ENCODE measurements around the gene FBXO2. TPM values are rescaled to one million over a fixed set of nuclear protein-coding genes. Genes with fewer than 3 reads are reported as not detected.
"Not testable (repeated sequence)": the region's sequence is repeated elsewhere in the genome, so short reads cannot be mapped to it uniquely, and the experiment has no call there.

FBXO2 gene
- total RNA-seq, 2 donors from 2014 or later: 13.2 to 16.3 TPM

DNA sequence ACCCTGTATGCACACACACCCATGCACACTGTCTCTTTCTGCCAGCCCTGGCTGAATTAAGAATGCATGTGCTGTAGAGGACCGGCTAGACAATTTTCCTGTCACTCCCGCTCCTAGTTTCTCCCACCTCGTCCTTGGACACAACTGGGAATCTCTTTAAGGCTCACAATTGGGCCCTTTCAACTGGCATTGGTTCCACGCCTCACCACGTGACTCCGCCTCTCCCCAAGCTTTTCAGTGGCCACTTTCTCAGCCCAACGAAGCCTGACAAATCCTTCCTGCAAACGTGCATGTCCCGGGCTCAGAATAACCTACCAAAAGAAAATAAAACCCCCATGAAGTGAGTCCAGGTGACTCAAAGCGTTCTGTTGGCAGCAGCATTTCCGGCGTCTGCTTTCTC is 33.8 kb downstream of the FBXO2 start:
- Mint-ChIP-seq H3K27me3 (peaks cover 11 to 20% of the 10 kb centered on the region in 2 donors), H3K4me1 (ENCODE audit: low read depth in 2 of 2) (no peaks in the 10 kb centered on the region), H3K4me3 (no peak overlapping the region), H3K27ac (no peak overlapping the region), H3K36me3 (no peaks in the 10 kb centered on the region), H3K9me3 (no peaks in the 10 kb centered on the region)
- ATAC-seq: no peak
- no peak for DNase-seq (ENCODE audit: low spot score)

DNA sequence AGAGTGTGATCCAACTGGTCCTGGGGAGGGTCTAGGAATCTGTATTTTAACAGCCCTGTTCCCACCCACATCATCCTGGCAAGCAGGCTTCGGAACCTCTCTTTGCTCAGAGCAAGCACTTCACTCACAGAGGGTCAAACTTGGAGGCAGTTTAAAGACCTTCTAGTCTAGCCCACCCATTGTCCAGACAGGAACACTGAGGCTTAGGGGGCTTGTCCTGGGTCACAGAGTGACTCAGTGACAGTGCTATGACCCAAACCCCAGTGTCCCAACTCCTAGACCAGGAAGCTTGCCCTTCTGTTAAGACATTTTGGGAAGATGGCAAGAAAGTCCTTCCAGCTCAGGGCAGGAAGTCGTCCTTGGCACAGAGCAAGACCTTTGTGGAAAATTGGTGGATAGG is 36.5 kb downstream of the FBXO2 start:
- peaks cover 11 to 21% of the 10 kb centered on the region in 2 donors for H3K27me3 Mint-ChIP-seq
- ATAC-seq (no peak), DNase-seq (ENCODE audit: low spot score) (no peak)
- H3K9me3 Mint-ChIP-seq: no peaks in the 10 kb centered on the region
- H3K36me3 Mint-ChIP-seq: no peaks in the 10 kb centered on the region
- no peak overlapping the region for H3K27ac Mint-ChIP-seq
- H3K4me3 Mint-ChIP-seq: no peak overlapping the region
- no peaks in the 10 kb centered on the region for H3K4me1 Mint-ChIP-seq (ENCODE audit: low read depth in 2 of 2)

DNA sequence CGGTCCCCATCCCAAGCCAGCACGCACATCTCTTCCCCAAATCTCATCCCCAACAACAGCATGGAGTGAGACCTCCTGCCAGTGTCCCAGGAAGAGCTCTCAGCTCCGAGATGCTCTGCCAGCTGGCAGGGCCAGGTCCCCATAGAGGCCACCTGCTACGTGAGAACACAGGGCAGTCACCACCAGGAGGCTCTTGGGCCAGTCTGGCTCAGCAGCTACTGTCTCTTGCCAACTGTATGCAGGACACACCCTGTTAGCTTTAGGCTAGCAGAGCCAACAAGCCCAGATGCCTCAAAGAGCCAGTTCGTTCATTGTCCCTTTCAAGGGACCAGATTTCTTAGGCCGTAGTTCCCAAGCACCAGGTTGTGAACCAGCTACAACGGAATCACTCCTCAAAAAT is 36.9 kb downstream of the FBXO2 start:
- Mint-ChIP-seq H3K36me3 (no peaks in the 10 kb centered on the region), H3K4me3 (no peak overlapping the region), H3K27ac (no peak overlapping the region), H3K4me1 (ENCODE audit: low read depth in 2 of 2) (no peaks in the 10 kb centered on the region), H3K9me3 (no peaks in the 10 kb centered on the region), H3K27me3 (peaks cover 12 to 21% of the 10 kb centered on the region in 2 donors)
- ATAC-seq (peak in 1 of 2 donors; percentile 18), DNase-seq (ENCODE audit: low spot score) (no peak)

DNA sequence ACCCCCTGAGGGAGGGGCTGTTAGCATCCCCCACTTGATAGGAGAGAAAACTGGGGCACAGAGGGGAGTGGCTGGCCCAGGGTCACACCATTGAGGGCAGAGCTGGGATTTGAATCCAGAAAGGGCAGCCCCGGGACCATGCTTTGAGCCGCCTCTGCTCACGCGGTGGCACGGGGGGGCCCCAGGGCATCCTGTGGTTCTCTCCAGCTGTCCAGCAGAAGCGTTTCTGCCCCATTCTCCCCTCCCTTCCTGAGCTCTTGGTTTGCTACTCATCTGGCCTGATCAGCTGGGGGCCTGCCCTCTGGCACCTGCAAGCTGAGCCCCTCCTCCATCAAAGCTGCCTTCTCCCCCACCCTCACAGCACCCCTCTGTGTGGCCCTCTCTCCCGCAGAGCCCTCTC is 37.5 kb downstream of the FBXO2 start:
- no peaks in the 10 kb centered on the region for H3K9me3 Mint-ChIP-seq
- H3K27me3 Mint-ChIP-seq: peaks cover 13 to 16% of the 10 kb centered on the region in 2 donors
- no peak overlapping the region for H3K4me3 Mint-ChIP-seq
- H3K27ac Mint-ChIP-seq: no peak overlapping the region
- DNase-seq (ENCODE audit: low spot score) (no peak), ATAC-seq (no peak)
- no peaks in the 10 kb centered on the region for H3K4me1 Mint-ChIP-seq (ENCODE audit: low read depth in 2 of 2)
- no peaks in the 10 kb centered on the region for H3K36me3 Mint-ChIP-seq

DNA sequence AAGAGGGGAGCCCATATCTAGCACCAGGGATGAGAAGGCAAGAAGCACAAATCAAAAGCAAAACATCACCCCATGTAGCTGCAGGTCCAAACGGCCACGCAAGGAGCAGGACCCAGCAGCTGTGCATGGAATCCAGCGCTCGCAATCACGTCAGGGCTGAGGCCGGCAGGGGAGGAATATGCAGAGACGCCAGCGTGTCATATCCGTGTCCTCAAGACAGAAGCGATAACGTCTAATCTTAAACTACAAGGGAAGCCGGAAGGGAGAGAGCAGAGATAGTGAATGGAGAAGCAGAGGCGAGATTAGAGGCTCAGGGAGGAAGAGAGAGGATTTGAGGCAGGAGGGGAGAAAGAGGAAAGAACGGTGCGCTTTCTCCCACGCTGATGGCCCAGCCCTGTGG is 39.1 kb downstream of the FBXO2 start:
- Mint-ChIP-seq H3K36me3 (no peaks in the 10 kb centered on the region), H3K27ac (no peak overlapping the region), H3K4me1 (ENCODE audit: low read depth in 2 of 2) (no peaks in the 10 kb centered on the region), H3K9me3 (no peaks in the 10 kb centered on the region), H3K4me3 (no peak overlapping the region), H3K27me3 (peaks cover 9 to 10% of the 10 kb centered on the region in 2 donors)
- ATAC-seq: no peak
- DNase-seq (ENCODE audit: low spot score): no peak

DNA sequence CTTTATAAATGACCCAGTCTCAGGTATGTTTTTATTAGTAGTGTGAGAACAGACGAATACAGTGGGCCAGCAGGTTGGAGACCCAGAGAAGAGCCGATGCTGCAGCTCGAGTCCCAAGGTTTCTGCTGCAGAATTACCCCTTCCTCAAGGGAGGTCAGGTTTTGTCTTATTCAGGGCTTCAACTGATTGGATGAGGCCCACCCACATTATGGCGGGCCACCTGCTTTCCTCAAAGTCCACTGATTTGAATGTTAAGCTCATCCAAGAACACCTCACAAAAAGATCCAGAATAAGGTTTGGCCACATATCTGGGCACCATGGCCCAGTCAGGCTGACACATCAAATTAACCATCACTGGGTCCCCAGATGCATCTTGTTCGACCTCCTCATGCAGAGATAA is 40.9 kb downstream of the FBXO2 start:
- peaks cover 9 to 10% of the 10 kb centered on the region in 2 donors for H3K27me3 Mint-ChIP-seq
- H3K4me3 Mint-ChIP-seq: no peak overlapping the region

DNA sequence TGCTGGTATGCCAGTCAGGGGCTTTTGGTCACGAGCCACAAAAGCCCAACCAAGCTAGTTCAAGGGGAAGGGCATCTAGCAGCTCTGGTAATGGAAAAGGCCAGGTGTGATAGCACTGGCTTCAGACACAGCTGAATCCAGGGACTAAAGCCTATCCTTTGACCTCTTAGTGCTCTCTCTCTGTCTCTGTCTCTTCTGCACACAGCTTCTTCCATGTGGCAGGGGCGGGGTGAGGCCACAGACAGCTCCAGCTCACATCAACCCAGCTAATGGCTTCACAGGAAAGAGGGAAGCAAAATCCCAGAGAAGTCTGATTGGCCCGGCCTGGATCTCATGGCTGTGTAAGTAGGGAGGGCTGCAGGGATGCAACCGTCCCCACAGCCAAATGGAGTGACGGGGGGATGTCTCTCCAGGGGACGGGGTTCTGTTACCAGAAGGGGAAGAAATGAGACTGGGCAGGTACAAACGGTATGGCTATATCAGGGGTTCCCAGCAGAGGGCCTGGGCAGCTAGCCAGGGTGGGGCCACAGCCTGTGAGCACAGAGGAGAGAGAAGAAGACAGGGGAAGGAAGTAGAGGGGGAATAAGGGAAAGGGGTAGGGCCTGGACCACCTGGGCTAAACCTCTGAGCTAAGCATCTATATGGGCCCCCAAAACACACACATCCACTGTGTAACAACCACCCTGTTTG is 42.4 kb downstream of the FBXO2 start:
- H3K4me3 Mint-ChIP-seq: no peak overlapping the region
- ATAC-seq (peak; percentile 20 to 28), DNase-seq (ENCODE audit: low spot score) (no peak)
- no peak overlapping the region for H3K27ac Mint-ChIP-seq
- H3K9me3 Mint-ChIP-seq: no peaks in the 10 kb centered on the region
- no peaks in the 10 kb centered on the region for H3K36me3 Mint-ChIP-seq
- no peaks in the 10 kb centered on the region for H3K4me1 Mint-ChIP-seq (ENCODE audit: low read depth in 2 of 2)
- peaks cover 7 to 9% of the 10 kb centered on the region in 2 donors for H3K27me3 Mint-ChIP-seq

More for the DNA sequence above, 40.9 kb downstream of the FBXO2 start:
- no peaks in the 10 kb centered on the region for H3K9me3 Mint-ChIP-seq
- H3K4me1 Mint-ChIP-seq (ENCODE audit: low read depth in 2 of 2): no peaks in the 10 kb centered on the region
- ATAC-seq (no peak), DNase-seq (ENCODE audit: low spot score) (no peak)
- no peak overlapping the region for H3K27ac Mint-ChIP-seq
- H3K36me3 Mint-ChIP-seq: no peaks in the 10 kb centered on the region

DNA sequence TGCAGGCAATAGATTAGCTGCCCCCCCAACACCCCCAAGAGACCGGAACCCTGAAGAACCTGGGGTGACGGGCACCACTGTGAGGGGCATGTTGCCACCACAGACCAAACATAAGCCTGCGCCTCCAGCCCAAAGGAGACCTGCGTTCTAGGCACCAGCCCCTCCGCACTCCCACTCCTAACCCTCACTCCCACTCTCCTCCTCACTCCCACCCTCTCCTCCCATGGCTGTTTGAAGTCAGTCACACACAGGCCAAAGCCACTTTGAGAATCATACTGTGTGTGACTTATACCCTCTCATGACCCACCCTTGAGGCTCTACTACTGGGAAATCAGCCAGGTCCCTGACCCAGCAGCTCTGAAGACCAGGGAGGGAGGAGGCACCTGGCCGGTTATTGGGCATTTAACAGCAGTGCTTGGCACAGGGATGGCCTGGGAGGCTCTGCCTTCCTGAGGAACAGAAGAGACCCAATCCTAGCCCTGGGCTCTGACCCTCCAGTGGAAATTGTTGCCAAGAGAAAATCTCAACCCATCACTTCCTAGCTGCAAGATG is 43.5 kb downstream of the FBXO2 start:
- Mint-ChIP-seq H3K4me1 (ENCODE audit: low read depth in 2 of 2) (no peaks in the 10 kb centered on the region), H3K27me3 (peaks cover 10 to 13% of the 10 kb centered on the region in 2 donors), H3K4me3 (no peak overlapping the region), H3K9me3 (no peaks in the 10 kb centered on the region), H3K36me3 (no peaks in the 10 kb centered on the region), H3K27ac (no peak overlapping the region)
- ATAC-seq: peak in 1 of 2 donors; percentile 25
- DNase-seq (ENCODE audit: low spot score): peak; percentile 59

DNA sequence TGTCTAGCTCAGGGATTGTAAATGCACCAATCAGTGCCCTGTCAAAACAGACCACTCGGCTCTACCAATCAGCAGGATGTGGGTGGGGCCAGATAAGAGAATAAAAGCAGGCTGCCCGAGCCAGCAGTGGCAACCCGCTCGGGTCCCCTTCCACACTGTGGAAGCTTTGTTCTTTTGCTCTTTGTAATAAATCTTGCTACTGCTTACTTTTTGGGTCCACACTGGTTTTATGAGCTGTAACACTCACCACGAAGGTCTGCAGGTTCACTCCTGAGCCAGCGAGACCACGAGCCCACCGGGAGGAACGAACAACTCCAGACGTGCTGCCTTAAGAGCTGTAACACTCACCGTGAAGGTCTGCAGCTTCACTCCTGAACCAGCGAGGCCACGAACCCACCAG is 44.9 kb downstream of the FBXO2 start:
- not testable (repeated sequence) for ATAC-seq; H3K4me1 Mint-ChIP-seq (ENCODE audit: low read depth in 2 of 2); DNase-seq (ENCODE audit: low spot score); H3K4me3 Mint-ChIP-seq; H3K27ac Mint-ChIP-seq; H3K27me3 Mint-ChIP-seq; H3K9me3 Mint-ChIP-seq; H3K36me3 Mint-ChIP-seq

DNA sequence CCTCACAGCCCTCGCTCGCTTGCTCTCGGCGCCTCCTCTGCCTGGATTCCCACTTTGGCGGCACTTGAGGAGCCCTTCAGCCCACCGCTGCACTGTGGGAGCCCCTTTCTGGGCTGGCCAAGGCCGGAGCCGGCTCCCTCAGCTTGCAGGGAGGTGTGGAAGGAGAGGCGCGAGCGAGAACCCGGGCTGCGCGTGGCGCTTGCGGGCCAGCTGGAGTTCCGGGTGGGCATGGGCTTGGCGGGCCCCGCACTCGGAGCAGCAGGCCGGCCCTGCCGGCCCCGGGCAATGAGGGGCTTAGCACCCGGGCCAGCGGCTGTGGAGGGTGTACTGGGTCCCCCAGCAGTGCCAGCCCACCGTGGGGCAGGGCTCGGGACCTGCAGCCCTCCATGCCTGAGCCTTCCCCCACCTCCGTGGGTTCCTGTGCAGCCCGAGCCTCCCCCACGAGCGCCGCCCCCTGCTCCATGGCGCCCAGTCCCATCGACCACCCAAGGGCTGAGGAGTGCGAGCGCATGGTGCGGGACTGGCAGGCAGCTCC is 45.6 kb downstream of the FBXO2 start:
- DNase-seq (ENCODE audit: low spot score); ATAC-seq; H3K9me3 Mint-ChIP-seq; H3K4me3 Mint-ChIP-seq; H3K27ac Mint-ChIP-seq; H3K36me3 Mint-ChIP-seq; H3K27me3 Mint-ChIP-seq; H3K4me1 Mint-ChIP-seq (ENCODE audit: low read depth in 2 of 2): not testable (repeated sequence)

DNA sequence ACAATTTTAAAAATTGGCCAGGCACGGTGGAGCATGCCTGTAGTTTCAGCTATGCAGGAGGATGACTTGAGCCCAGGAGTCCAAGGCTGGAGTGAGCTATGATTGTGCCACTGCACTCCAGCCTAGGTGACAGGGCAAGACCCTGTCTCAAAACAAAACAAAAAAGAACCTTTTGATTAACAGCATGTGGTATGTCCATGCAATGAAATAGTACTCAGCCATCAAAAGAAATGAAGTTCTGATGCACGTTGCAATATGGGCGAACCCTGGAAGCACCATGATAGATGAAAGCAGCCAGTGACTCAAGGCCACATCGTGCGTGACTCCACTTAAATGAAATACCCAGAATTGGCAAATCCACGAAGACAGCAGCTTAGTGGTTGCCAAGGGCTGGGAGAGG is 47.5 kb downstream of the FBXO2 start:
- no peak overlapping the region for H3K4me3 Mint-ChIP-seq
- no peak overlapping the region for H3K27ac Mint-ChIP-seq
- no peak for DNase-seq (ENCODE audit: low spot score)
- no peaks in the 10 kb centered on the region for H3K36me3 Mint-ChIP-seq
- H3K9me3 Mint-ChIP-seq: no peaks in the 10 kb centered on the region
- peaks cover 8% of the 10 kb centered on the region in 2 donors for H3K27me3 Mint-ChIP-seq
- H3K4me1 Mint-ChIP-seq (ENCODE audit: low read depth in 2 of 2): no peaks in the 10 kb centered on the region
- ATAC-seq: no peak

DNA sequence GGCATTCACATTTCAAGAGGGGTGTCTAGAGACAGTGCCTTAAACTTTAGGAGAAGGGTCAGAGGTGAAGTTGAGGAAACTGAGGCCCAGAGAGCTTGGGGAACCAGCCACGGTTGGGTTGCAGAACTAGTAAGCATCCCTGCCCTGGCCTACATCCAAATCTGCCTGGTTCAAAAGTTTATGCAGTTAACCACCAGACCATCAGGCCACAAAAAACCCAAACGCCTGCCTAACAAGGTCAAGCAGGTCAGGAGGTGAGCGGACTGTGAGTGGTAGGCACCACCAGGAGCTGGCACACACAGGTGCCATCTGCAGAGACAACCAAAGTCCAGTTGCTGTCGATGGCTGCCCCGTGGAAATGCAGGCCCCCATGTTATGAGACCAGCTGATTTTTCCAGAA is 51.2 kb downstream of the FBXO2 start:
- DNase-seq (ENCODE audit: low spot score): no peak
- no peak overlapping the region for H3K27ac Mint-ChIP-seq
- ATAC-seq: no peak
- no peaks in the 10 kb centered on the region for H3K36me3 Mint-ChIP-seq
- H3K4me3 Mint-ChIP-seq: no peak overlapping the region
- H3K9me3 Mint-ChIP-seq: no peaks in the 10 kb centered on the region
- H3K4me1 Mint-ChIP-seq (ENCODE audit: low read depth in 2 of 2): no peaks in the 10 kb centered on the region
- H3K27me3 Mint-ChIP-seq: peaks cover 8 to 10% of the 10 kb centered on the region in 2 donors

DNA sequence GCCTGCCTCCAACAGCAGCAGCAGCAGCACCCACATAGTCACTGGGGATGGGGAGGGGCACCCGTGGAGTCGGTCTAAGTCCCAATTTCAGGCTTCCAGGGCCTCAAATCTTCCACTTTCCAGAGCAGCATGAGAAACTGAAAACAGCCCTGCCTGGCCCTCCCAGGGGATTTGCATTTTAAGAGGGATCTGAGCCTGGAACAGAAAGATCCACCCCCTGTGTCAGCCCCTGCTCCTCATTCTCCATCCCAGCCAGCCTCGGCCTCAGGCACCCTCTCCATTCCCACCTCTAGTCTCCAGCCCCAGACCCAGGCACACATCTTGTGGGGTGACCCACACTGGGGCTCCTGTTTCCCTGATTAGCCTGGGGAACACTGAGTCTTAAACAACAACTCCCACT is 51.8 kb downstream of the FBXO2 start:
- ATAC-seq (no peak), DNase-seq (ENCODE audit: low spot score) (no peak)
- H3K27me3 Mint-ChIP-seq: peaks cover 8 to 10% of the 10 kb centered on the region in 2 donors
- no peaks in the 10 kb centered on the region for H3K4me1 Mint-ChIP-seq (ENCODE audit: low read depth in 2 of 2)
- H3K36me3 Mint-ChIP-seq: no peaks in the 10 kb centered on the region
- no peak overlapping the region for H3K4me3 Mint-ChIP-seq
- H3K9me3 Mint-ChIP-seq: no peaks in the 10 kb centered on the region
- H3K27ac Mint-ChIP-seq: no peak overlapping the region

DNA sequence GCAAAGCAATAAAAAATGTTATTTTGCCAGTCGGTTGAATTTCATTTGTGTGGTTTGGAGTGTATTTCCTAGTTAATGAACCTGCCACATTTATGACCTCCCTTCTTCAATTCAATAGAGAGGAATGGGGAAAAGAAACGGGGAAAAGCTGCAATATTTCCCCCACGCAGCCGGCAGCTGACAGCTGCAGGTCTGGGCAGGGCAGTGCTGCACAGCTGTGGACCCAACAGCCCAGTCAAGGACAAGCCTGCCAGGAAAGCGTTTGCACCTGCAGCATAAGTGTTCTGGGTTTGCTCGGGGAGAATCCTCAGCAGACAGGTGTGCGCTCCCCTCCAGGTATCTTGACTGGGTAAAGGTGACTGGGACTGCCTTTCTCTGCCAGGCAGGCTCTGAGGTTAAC is 53.4 kb downstream of the FBXO2 start:
- Mint-ChIP-seq H3K4me1 (ENCODE audit: low read depth in 2 of 2) (no peaks in the 10 kb centered on the region), H3K36me3 (no peaks in the 10 kb centered on the region), H3K9me3 (no peaks in the 10 kb centered on the region), H3K27ac (no peak overlapping the region), H3K27me3 (peaks cover 13 to 15% of the 10 kb centered on the region in 2 donors), H3K4me3 (no peak overlapping the region)
- DNase-seq (ENCODE audit: low spot score): no peak
- no peak for ATAC-seq
